GM12864 (cell line): ENCODE measurements around the gene PGF.

Source experiments
- DNase-seq: peaks from one replicate; pipeline ENCODE4 v3.0.0-alpha.2; 2011; ENCODE audit warnings: low read depth
- H3K4me3 ChIP-seq: 2 replicates; pipeline ENCODE4 v1.5.1; 2011; ENCODE audit warnings: mild to moderate bottlenecking, low read depth, low read length, control low read depth
- CTCF ChIP-seq: IDR thresholded peaks from 2 replicates; pipeline ENCODE4 v1.5.1; 2011; ENCODE audit warnings: low read depth, mild to moderate bottlenecking, moderate library complexity, low read length, control low read depth, inconsistent platforms; ENCODE audit errors: missing control alignments

The PGF gene

GRCh38 chr14:74952180-74952665 is 3.2 kb downstream of the PGF start:
- no peak overlapping the region for H3K4me3 ChIP-seq
- DNase-seq = no peak

DNA sequence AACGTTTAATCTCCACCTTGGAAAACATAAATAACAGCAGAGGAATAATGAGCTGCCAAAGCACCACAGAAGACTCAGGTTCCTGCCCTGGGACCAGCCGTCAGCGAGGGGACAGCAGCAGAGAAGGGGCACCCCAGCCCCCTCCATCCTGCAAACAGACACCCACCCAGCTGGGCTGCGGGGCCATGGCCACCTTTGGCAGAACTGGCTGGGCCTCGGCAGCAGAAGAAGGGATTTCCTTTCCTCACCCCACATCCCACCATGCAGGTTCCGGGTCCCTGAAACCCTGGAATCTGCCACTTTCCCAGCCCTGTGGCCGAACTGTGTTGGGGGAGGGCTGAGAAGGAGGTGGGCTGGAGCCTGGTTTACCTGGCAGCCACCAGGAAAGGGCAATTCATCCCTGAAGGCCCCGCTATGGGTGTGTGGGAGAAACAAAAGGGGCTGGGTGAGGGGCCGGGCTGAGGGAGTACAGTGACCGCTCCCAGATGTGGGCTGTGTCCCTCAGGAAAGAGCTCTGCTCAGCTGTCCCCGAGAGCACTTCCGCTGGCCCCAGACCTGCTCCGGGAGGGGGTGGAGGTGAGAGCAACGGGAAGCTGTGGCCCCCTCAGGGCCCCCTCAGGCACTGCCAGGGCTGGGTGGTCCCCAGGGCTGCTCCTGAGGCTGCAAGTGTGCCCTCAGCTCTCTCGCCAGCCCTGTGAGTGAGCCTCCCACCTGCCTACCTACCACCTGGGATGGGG is 3.8 kb downstream of the PGF start:
- H3K4me3 ChIP-seq = no peak overlapping the region
- TF ChIP-seq CTCF = no peak
- DNase-seq = no peak

More at GRCh38 chr14:74952180-74952665, 3.2 kb downstream of the PGF start:
- no peak for TF ChIP-seq CTCF

- TF ChIP-seq CTCF = no peak
- H3K4me3 ChIP-seq = no peak overlapping the region
- no peak for DNase-seq
Measured at GRCh38 chr14:74950795-74951442, 4.5 kb downstream of the PGF start.

GRCh38 chr14:74949859-74950573 is 5.4 kb downstream of the PGF start:
- no peak overlapping the region for H3K4me3 ChIP-seq
- DNase-seq = no peak
- TF ChIP-seq CTCF = no peak

DNA sequence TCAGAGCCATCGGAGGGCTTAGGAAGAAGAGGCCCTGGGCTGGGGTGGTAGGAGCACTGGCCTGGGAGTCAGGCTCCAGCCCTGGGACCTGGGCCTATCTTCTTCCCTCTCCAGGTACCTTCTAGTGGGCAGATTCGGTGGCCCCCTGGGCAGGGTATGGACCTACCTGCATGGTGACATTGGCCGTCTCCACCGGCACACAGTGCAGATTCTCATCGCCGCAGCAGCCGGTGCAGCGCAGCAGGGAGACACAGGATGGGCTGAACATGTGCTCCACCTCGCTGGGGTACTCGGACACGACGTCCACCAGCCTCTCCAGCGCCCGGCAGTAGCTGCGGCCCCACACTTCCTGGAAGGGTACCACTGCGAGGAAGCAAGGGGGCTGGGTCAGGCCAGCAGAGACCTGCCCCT is 6.2 kb downstream of the PGF start:
- no peak for DNase-seq
- TF ChIP-seq CTCF = no peak
- no peak overlapping the region for H3K4me3 ChIP-seq

- H3K4me3 ChIP-seq = no peak overlapping the region
- DNase-seq = no peak
- TF ChIP-seq CTCF = no peak
Measured at GRCh38 chr14:74948228-74949175, 6.9 kb downstream of the PGF start.
